Breast epithelium (tissue), 4 donors: ENCODE results near the gene TXNRD2. TPM values are rescaled to one million over a fixed set of nuclear protein-coding genes. Genes with fewer than 3 reads are reported as not detected.

Experiments
- DNase-seq, 2 donors: peaks; one replicate each; pipeline ENCODE4 v3.0.0-alpha.2; 2019; ENCODE audit warnings: low spot score in 2 of 2
- H3K27ac ChIP-seq, 2 donors: fragments of 200-600 bp; sonication (generic) in 1 of 2; one replicate each; pipeline ENCODE4 v1.5.1; 2016 to 2019; ENCODE audit warnings: mild to moderate bottlenecking in 1 of 2
- H3K27me3 ChIP-seq, 2 donors: fragments of 200-600 bp; sonication (generic) in 1 of 2; one replicate each; pipeline versions ENCODE4 v1.5.1 to v1.6.0; 2017 to 2019; ENCODE audit warnings: control low read depth in 1 of 2, mild to moderate bottlenecking in 1 of 2
- H3K36me3 ChIP-seq: fragments of 200-600 bp; one replicate; pipeline ENCODE4 v1.5.1; 2019
- H3K4me1 ChIP-seq, 2 donors: fragments of 200-600 bp; sonication (generic); one replicate each; pipeline ENCODE4 v1.5.1; 2016 to 2019; ENCODE audit warnings: control low read depth in 1 of 2
- H3K4me3 ChIP-seq, 3 donors: fragments of 200-600 bp; sonication (generic); 1 replicate in 2 of 3; 2 replicates in 1 of 3; pipeline ENCODE4 v1.5.1; 2016 to 2019; ENCODE audit warnings: mild to moderate bottlenecking in 3 of 3, moderate library complexity in 2 of 3
- H3K9me3 ChIP-seq, 2 donors: fragments of 200-600 bp; sonication (generic) in 1 of 2; one replicate each; pipeline ENCODE4 v1.5.1; 2016 to 2019; ENCODE audit warnings: control low read depth in 1 of 2
- CTCF ChIP-seq, 3 donors: fragments of 450-650 bp; IDR thresholded peaks; one replicate each; pipeline ENCODE4 v1.5.1; 2016 to 2017; ENCODE audit warnings: antibody characterized with exemption in 3 of 3, mild to moderate bottlenecking in 3 of 3, moderate library complexity in 3 of 3
- POLR2A ChIP-seq: fragments of 450-650 bp; IDR thresholded peaks from one replicate; pipeline ENCODE4 v1.6.1; 2016; ENCODE audit warnings: antibody characterized with exemption, mild to moderate bottlenecking, moderate library complexity
- POLR2AphosphoS5 ChIP-seq, 3 donors: sonication (generic); formaldehyde crosslinking; IDR thresholded peaks; one replicate each; pipeline ENCODE4 v1.6.1; 2017; ENCODE audit warnings: antibody characterized with exemption in 3 of 3
- intact Hi-C: fragments of 100-400 bp; cut with DNase I; formaldehyde crosslinking; loops from one replicate; pipeline ENCODE4 v1.15.1; 2023; ENCODE audit warnings: low total_unique reads
- total RNA-seq, 3 donors: library from RNA; depleted of rRNA; stranded (reverse); fragments of >200 nt; gene quantifications; one replicate each; pipeline ENCODE4 v1.1.0, GENCODE V29; 2016

Gene TXNRD2
- total RNA-seq, 3 donors from 2014 or later, result 13.8 to 22.8 (median 20.6) TPM

- H3K36me3 ChIP-seq, result no peaks in the 10 kb centered on the region
- intact Hi-C loops, result no loop called here
- TF ChIP-seq POLR2A, result no peak
- no peak for TF ChIP-seq POLR2AphosphoS5 (IDR thresholded peaks at IDR 0.05)
- no peak for TF ChIP-seq CTCF (IDR thresholded peaks at IDR 0.05)
- H3K27me3 ChIP-seq, result no peaks in the 10 kb centered on the region
- H3K9me3 ChIP-seq, result no peaks in the 10 kb centered on the region
- DNase-seq, result no peak
- peaks cover 7 to 8% of the 10 kb centered on the region in 2 donors for H3K4me1 ChIP-seq
- peak overlapping the region in 1 of 2 donors; percentile 48 for H3K27ac ChIP-seq
- no peak overlapping the region for H3K4me3 ChIP-seq
Observed at GRCh38 chr22:19988965-19989724, 47.5 kb upstream of the TXNRD2 start.

- DNase-seq, result no peak
- Histone ChIP-seq H3K4me3 (no peak overlapping the region), H3K36me3 (no peaks in the 10 kb centered on the region), H3K9me3 (no peaks in the 10 kb centered on the region), H3K27me3 (no peaks in the 10 kb centered on the region), H3K4me1 (peaks cover 8 to 12% of the 10 kb centered on the region in 2 donors), H3K27ac (peak overlapping the region in 1 of 2 donors; percentile 48)
- intact Hi-C loops, result no loop called here
- TF ChIP-seq POLR2A (no peak), CTCF (IDR thresholded peaks at IDR 0.05) (no peak), POLR2AphosphoS5 (IDR thresholded peaks at IDR 0.05) (no peak)
Observed at GRCh38 chr22:19988331-19988808, 46.8 kb upstream of the TXNRD2 start.

- H3K27ac ChIP-seq, result peak overlapping the region; percentile 80 to 90
- no peaks in the 10 kb centered on the region for H3K9me3 ChIP-seq
- H3K27me3 ChIP-seq, result no peaks in the 10 kb centered on the region
- H3K4me3 ChIP-seq, result peak overlapping the region; percentile 1 to 88 (median 76)
- no peak for DNase-seq
- no peaks in the 10 kb centered on the region for H3K36me3 ChIP-seq
- peaks cover 8 to 20% of the 10 kb centered on the region in 2 donors for H3K4me1 ChIP-seq
- intact Hi-C loops, result no loop called here
- TF ChIP-seq POLR2AphosphoS5 (IDR thresholded peaks at IDR 0.05) (no peak), CTCF (IDR thresholded peaks at IDR 0.05) (no peak), POLR2A (no peak)
Observed at GRCh38 chr22:19987394-19988306, 46.0 kb upstream of the TXNRD2 start.

GRCh38 chr22:19986410-19987341 is 45.1 kb upstream of the TXNRD2 start:
- DNase-seq, result peak; percentile 66 to 81
- Histone ChIP-seq H3K4me3 (peak overlapping the region; percentile 76 to 88 (median 86)), H3K4me1 (peaks cover 8 to 21% of the 10 kb centered on the region in 2 donors), H3K9me3 (no peaks in the 10 kb centered on the region), H3K36me3 (no peaks in the 10 kb centered on the region), H3K27me3 (no peaks in the 10 kb centered on the region), H3K27ac (peak overlapping the region; percentile 80 to 90)
- intact Hi-C loops, result no loop called here
- no peak for TF ChIP-seq CTCF (IDR thresholded peaks at IDR 0.05)
- peak; percentile 25 to 40 (median 36) for TF ChIP-seq POLR2AphosphoS5 (IDR thresholded peaks at IDR 0.05)
